Activated T-helper 17 cell treated with anti-CD3 and anti-CD28 coated beads, Interleukin-2, amount 50 U/mL, for 72 hours (primary cell): ENCODE data around the gene PPID. TPM values are rescaled to one million over a fixed set of nuclear protein-coding genes. Genes with fewer than 3 reads are reported as not detected.
A peak's percentile ranks its signal among the peaks of the same experiment; 100 is the strongest.
"Not testable (repeated sequence)": the region's sequence is repeated elsewhere in the genome, so short reads cannot be mapped to it uniquely, and the experiment has no call there.

Experiments used
- ATAC-seq: fragments of 150-1000 bp; cut with Tn5 transposase; replicated peaks from 2 replicates; pipeline ENCODE4 v1.10.0; 2021; ENCODE audit warnings: mild to moderate bottlenecking, moderate library complexity
- H3K27ac Mint-ChIP-seq: one replicate; pipeline ENCODE4 v1.8.0; 2022; ENCODE audit warnings: mixed read lengths
- H3K27me3 Mint-ChIP-seq: one replicate; pipeline ENCODE4 v1.8.0; 2022; ENCODE audit warnings: mixed read lengths
- H3K36me3 Mint-ChIP-seq: one replicate; pipeline ENCODE4 v1.8.0; 2022; ENCODE audit warnings: low read depth, mild to moderate bottlenecking, mixed read lengths
- H3K4me1 Mint-ChIP-seq: one replicate; pipeline ENCODE4 v1.8.0; 2022; ENCODE audit warnings: mixed read lengths
- H3K4me3 Mint-ChIP-seq: one replicate; pipeline ENCODE4 v1.8.0; 2022; ENCODE audit warnings: mild to moderate bottlenecking, mixed read lengths
- H3K9me3 Mint-ChIP-seq: one replicate; pipeline ENCODE4 v1.8.0; 2022; ENCODE audit warnings: mixed read lengths
- total RNA-seq, 2 donors: library from RNA; stranded (reverse); gene quantifications; one replicate each; pipeline ENCODE4 v1.2.3, GENCODE V29; 2022

The PPID gene
- total RNA-seq, 2 donors from 2014 or later, result 54.6 to 151 TPM

DNA sequence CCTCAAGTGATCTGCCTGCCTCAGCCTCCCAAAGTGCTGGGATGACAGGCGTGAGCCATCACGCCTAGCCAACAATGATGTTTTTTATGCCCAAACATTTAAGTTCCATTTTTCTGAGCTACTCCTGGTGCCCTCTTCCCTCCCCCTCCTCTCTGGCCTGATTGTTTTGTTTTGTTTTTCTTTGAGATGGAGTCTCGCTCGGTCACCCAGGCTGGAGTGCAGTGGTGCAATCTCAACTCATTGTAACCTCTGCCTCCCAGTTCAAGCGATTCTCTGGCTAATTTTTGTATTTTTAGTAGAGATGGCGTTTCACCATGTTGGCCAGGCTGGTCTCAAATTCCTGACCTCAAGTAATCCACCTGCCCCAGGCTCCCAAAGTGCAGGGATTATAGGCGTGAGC is 32.6 kb upstream of the PPID start:
- not testable (repeated sequence) for H3K4me1 Mint-ChIP-seq, H3K36me3 Mint-ChIP-seq, H3K27ac Mint-ChIP-seq, H3K9me3 Mint-ChIP-seq, H3K4me3 Mint-ChIP-seq, ATAC-seq
- H3K27me3 Mint-ChIP-seq, result peaks cover 14% of the 10 kb centered on the region

DNA sequence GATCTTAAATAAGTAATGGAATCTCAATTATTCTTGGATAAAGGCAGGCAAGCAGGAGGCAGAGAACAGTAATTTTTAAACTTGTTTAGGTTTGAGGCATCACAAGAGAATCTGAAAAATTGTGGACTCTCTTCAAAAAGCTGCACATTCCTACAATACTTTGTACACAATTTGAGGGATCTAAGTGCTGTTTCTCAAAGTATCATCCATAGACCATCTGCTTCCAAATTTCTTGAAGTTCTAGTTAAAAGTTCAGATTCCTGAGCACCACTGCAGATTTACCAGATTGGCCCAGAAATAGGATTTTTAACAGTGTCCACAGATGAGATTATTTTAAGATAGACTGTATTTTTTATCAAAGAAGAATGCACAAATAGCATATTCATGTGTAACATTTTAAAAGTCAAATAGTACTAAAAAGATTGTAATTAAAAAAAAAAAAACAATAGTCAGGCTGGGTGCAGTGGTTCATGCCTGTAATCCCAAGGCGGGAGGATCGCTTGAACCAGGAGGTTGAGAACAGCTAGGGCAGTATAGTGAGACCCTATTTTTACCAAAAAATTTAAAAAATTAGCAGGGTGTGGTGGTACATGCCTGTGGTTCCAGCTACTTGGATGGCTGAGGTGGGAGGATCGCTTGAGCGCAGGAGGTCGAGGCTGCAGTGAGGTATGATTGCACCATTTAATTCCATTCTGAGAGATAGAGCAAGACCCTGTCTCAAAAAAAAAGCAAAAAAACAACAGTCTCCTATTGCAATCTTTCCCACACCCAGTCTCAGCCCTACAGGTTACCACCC is 31.4 kb upstream of the PPID start:
- H3K27me3 Mint-ChIP-seq, result peaks cover 13% of the 10 kb centered on the region
- no peak for ATAC-seq
- peaks cover 5% of the 10 kb centered on the region for H3K9me3 Mint-ChIP-seq
- no peaks in the 10 kb centered on the region for H3K4me1 Mint-ChIP-seq
- H3K4me3 Mint-ChIP-seq, result no peak overlapping the region
- H3K27ac Mint-ChIP-seq, result no peak overlapping the region
- H3K36me3 Mint-ChIP-seq, result no peaks in the 10 kb centered on the region

DNA sequence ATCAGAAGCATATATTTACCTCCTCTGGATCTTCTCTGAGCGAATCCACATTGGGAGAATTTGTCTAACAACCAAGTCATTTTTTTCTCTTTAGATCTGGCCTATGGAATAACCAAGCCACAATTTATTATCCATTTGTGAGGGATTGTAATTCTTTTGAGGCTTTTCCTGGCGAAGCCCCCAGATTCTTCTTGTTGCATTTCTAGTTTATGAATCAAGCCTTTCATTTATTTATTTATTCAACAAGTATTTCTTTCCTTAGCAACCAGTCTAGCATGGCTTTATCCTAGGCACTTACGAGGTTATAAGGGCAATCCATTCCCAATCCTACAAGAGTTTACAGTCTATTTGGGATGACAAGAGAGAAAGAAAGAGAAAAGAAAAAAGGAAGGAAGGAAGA is 27.2 kb upstream of the PPID start:
- no peak for ATAC-seq
- no peak overlapping the region for H3K27ac Mint-ChIP-seq
- no peak overlapping the region for H3K4me3 Mint-ChIP-seq
- no peaks in the 10 kb centered on the region for H3K9me3 Mint-ChIP-seq
- no peaks in the 10 kb centered on the region for H3K27me3 Mint-ChIP-seq
- H3K4me1 Mint-ChIP-seq, result no peaks in the 10 kb centered on the region
- H3K36me3 Mint-ChIP-seq, result no peaks in the 10 kb centered on the region

DNA sequence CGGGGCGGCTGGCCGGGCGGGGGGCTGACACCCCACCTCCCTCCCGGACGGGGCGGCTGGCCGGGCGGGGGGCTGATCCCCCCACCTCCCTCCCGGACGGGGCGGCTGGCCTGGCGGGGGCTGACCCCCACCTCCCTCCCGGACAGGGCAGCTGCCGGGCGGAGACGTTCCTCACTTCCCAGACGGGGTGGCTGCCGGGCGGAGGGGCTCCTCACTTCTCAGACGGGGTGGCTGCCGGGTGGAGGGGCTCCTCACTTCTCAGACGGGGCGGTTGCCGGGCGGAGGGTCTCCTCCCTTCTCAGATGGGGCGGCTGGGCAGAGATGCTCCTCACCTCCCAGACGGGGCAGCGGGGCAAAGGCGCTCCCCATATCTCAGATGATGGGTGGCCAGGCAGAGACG is 23.3 kb upstream of the PPID start:
- not testable (repeated sequence) for H3K27me3 Mint-ChIP-seq, H3K27ac Mint-ChIP-seq, ATAC-seq, H3K4me3 Mint-ChIP-seq, H3K9me3 Mint-ChIP-seq, H3K36me3 Mint-ChIP-seq, H3K4me1 Mint-ChIP-seq

DNA sequence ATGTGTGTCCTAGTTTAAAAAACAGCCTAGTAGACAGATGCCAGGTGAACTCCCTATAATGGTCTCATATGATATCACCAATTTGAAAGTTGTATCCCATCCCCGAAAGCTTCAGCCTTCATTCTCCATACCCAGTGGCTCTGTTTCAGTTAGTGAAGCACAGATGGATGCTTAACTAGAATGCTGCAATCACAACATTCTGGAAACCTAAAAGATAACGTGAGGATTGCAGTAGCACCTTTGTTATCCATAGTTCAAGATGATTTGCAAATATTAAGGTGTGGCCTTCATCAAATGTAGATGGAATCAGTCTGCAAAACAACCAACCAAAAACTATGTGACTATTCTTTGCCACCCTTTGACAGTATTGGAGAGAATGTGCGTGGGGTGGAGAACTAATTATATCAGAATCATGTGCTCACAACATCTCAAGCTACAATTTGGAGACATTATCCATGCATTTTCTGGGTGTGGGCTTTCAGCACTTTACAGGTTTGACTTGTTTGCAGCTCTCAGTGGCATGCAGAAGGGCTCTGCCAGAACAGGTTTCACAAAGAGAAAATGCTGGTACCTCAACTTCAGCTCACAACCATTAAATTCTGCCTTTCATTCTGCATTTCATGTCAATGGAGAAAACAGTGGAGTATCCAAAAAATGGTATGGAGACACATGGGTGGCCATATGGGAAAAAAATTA is 18.3 kb upstream of the PPID start:
- Mint-ChIP-seq H3K27me3 (peaks cover 6% of the 10 kb centered on the region), H3K27ac (no peak overlapping the region), H3K4me1 (no peaks in the 10 kb centered on the region), H3K36me3 (no peaks in the 10 kb centered on the region), H3K4me3 (no peak overlapping the region), H3K9me3 (no peaks in the 10 kb centered on the region)
- ATAC-seq, result no peak

DNA sequence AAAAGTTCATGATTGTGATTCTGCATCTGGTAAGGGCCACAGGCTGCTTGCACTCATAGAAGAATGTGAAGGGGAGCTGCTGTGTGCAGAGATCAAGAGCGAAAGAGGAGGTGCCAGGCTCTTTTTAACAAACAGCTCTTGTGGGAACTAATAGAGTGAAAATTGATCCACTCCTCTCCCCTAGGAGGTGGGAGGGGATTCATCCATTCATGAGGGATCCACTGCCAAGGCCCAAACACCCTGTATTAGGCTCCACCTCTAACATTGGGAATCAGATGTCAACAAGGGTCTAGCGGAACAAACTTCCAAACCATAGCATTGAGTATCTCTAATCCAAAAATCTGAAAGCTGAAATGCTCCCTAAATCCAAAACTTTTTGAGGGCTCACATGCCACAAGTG is 16.4 kb upstream of the PPID start:
- H3K4me3 Mint-ChIP-seq, result no peak overlapping the region
- H3K4me1 Mint-ChIP-seq, result no peaks in the 10 kb centered on the region
- H3K27me3 Mint-ChIP-seq, result peaks cover 8% of the 10 kb centered on the region
- H3K36me3 Mint-ChIP-seq, result no peaks in the 10 kb centered on the region
- H3K9me3 Mint-ChIP-seq, result no peaks in the 10 kb centered on the region
- no peak for ATAC-seq
- H3K27ac Mint-ChIP-seq, result no peak overlapping the region

DNA sequence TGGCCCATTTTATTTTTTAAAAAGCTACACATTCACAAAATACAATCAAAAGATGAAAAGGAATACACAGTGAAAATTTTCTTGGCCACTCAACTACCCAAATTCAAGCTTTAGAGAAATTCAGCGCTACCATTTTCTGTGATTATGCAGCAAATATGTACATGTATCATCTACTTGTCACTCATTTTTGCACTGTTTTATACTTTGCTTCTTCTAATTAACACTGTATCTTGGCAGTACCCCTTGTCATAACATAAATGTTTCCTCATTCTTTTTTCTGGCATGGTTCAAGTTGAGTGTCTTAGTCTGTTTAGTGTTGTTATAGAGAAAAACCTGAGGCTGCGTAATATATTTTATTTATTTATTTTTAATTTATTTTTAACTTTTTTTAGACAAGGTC is 15.7 kb upstream of the PPID start:
- H3K9me3 Mint-ChIP-seq, result no peaks in the 10 kb centered on the region
- peaks cover 8% of the 10 kb centered on the region for H3K27me3 Mint-ChIP-seq
- no peak for ATAC-seq
- H3K36me3 Mint-ChIP-seq, result no peaks in the 10 kb centered on the region
- H3K4me3 Mint-ChIP-seq, result no peak overlapping the region
- no peak overlapping the region for H3K27ac Mint-ChIP-seq
- no peaks in the 10 kb centered on the region for H3K4me1 Mint-ChIP-seq

DNA sequence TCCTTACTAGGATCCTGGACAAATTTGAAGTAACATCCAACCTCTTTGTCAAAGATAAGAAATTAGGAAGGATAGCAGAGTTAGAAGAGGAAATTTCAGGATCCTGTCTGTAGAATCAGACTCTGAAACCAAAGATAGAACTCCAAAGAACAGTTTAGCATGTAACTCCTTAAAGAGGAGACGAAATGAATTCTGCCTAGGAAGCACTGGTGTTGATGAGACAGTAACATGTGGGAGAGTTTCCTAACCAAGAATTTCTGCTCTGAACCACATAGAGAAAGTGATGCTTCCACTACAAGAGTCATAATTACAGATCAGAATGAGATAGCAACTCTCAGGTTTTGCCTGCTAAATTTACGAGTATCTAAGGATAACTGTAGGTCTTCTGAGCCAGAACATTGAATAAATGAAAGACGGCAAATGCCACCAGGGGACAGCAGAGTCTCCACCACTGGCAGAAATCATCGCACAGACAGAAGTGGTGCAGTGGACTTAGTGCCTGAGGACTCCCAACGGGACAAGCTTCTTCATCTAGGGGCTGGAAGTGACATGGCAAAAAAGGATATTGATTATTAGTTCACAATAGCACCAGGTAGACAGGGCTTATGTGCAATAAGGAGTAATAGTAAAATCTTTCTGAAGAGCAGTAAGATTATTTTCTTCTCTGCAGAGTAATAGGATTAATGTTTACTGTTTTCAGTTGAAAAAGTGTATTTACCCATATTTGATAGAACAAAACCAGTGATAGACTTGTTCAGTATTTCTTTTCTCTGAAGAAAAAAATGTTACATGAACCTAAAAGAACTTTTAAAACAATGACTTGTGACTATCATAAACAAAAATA is 6.7 kb upstream of the PPID start:
- Mint-ChIP-seq H3K27me3 (peaks cover 35% of the 10 kb centered on the region), H3K27ac (peak overlapping the region; percentile 44), H3K4me1 (peaks cover 20% of the 10 kb centered on the region), H3K4me3 (peak overlapping the region; percentile 1), H3K9me3 (no peaks in the 10 kb centered on the region), H3K36me3 (no peaks in the 10 kb centered on the region)
- ATAC-seq, result peak; percentile 83

DNA sequence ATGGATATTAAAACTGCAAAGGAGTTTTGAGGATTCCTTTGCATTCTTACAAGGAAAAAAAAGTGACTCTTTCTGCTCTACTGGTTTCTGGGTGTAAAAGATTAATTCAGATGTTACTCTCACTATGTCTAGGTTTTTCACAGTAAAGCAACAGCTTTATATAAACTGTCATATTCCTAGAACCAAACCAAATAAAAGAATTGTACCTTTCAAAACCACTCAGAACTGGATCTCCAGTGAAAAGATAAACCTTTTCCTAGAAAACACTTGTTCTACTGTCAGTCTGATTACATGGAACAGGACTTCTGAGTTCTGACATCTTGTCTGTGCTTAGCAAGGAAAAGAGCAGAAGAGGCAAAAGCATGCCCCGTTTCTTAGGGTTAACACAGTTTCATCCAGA is 5.0 kb upstream of the PPID start:
- no peaks in the 10 kb centered on the region for H3K9me3 Mint-ChIP-seq
- peak overlapping the region; percentile 1 for H3K4me3 Mint-ChIP-seq
- H3K4me1 Mint-ChIP-seq, result peaks cover 24% of the 10 kb centered on the region
- H3K36me3 Mint-ChIP-seq, result peaks cover 6% of the 10 kb centered on the region
- no peak overlapping the region for H3K27ac Mint-ChIP-seq
- H3K27me3 Mint-ChIP-seq, result peaks cover 35% of the 10 kb centered on the region
- no peak for ATAC-seq

DNA sequence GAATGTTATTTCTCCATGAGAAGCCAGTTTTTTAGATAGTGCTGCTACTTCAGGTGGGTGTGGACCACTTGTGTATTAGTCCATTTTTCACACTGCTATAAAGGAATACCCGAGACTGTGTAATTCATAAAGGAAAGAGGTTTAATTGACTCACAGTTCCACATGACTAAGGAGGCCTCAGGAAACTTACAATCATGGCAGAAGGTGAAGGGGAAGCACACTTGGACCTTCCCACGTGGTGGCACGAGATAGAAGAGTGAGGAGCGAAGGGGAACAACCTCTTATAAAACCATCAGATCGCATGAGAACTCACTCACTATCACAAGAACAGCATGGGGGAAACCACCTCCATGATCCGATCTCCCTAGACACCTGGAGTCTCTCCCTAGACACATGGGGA is 3.4 kb upstream of the PPID start:
- H3K27ac Mint-ChIP-seq, result no peak overlapping the region
- H3K9me3 Mint-ChIP-seq, result no peaks in the 10 kb centered on the region
- H3K36me3 Mint-ChIP-seq, result peaks cover 22% of the 10 kb centered on the region
- peak; percentile 2 for ATAC-seq
- peaks cover 25% of the 10 kb centered on the region for H3K27me3 Mint-ChIP-seq
- H3K4me1 Mint-ChIP-seq, result peaks cover 26% of the 10 kb centered on the region
- no peak overlapping the region for H3K4me3 Mint-ChIP-seq

DNA sequence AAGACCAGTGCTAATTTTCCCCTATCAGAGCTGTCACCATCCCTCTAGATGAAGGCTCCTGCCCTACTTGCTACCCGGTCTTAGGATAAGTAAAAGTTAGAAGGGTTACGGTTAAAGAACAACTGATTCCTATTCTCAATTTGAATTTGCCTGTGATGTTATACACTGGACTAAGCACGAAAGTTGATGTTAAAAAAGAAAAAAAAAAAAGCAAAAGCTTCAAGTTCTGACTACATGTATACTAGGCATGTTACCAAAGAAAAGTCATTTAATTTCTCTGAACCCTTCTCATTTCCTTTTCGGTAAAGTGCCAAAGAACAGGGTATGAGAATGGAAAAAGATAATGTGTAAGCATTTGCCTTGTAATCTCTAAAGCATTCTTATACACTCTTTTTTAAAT is 1.4 kb upstream of the PPID start:
- H3K9me3 Mint-ChIP-seq, result no peaks in the 10 kb centered on the region
- peaks cover 42% of the 10 kb centered on the region for H3K36me3 Mint-ChIP-seq
- peak; percentile 38 for ATAC-seq

DNA sequence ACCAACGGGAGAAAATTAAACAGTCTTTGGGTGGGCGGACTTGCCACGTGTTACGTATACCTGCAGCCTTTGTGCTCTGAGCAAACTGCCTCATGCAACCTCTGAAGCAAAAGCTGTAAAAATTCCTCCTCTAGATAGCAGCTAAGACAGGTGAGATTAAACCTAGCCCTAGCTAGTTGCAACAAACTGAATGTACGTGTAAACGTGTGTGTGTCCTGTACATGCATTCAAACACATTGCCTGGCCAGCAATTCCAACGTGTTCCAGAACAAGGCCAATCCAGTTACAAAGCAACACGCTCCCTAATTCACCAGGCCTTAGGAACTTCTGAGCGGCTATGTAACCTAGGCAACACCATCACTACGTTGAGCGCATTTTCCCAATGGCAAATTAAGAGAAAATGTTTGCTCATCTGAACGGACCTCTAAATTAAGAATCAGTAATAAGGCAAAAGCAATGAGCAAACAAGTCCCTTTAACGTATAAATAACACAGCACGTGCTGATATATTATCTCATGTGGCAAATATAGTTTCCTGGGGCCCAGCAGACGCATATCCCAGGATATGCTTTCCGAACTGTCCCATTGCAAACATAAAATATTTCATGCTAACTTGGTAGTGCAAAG is 792 bp downstream of the PPID start:
- peak overlapping the region; percentile 99 for H3K27ac Mint-ChIP-seq
- peaks cover 35% of the 10 kb centered on the region for H3K4me1 Mint-ChIP-seq
- no peak for ATAC-seq
- peaks cover 4% of the 10 kb centered on the region for H3K27me3 Mint-ChIP-seq
- H3K4me3 Mint-ChIP-seq, result peak overlapping the region; percentile 98
- H3K36me3 Mint-ChIP-seq, result peaks cover 64% of the 10 kb centered on the region
- H3K9me3 Mint-ChIP-seq, result no peaks in the 10 kb centered on the region

More for the DNA sequence above, 1.4 kb upstream of the PPID start:
- H3K4me1 Mint-ChIP-seq, result peaks cover 31% of the 10 kb centered on the region
- peak overlapping the region; percentile 98 for H3K4me3 Mint-ChIP-seq
- H3K27ac Mint-ChIP-seq, result peak overlapping the region; percentile 99
- H3K27me3 Mint-ChIP-seq, result peaks cover 16% of the 10 kb centered on the region

DNA sequence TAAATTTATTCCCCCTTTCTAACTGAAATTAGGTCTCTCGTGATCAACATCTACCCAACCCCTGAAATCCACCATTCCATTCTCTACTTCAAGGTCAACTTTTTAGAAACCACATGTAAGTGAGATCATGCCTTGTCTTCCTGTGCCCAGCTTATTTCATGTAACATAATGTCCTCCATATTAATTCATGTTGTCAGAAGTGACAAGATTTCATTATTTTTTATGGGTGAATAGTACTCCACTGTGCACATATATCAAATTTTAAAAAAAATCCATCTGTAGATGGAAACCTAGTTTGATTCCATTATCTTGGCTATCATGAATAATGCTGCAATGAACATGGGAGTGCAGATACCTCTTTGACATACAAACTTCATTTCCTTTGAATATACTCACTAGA is 1.5 kb downstream of the PPID start:
- Mint-ChIP-seq H3K9me3 (no peaks in the 10 kb centered on the region), H3K4me3 (peak overlapping the region; percentile 98), H3K4me1 (peaks cover 35% of the 10 kb centered on the region), H3K36me3 (peaks cover 71% of the 10 kb centered on the region), H3K27ac (peak overlapping the region; percentile 99), H3K27me3 (peaks cover under 1% of the 10 kb centered on the region)
- ATAC-seq, result no peak

DNA sequence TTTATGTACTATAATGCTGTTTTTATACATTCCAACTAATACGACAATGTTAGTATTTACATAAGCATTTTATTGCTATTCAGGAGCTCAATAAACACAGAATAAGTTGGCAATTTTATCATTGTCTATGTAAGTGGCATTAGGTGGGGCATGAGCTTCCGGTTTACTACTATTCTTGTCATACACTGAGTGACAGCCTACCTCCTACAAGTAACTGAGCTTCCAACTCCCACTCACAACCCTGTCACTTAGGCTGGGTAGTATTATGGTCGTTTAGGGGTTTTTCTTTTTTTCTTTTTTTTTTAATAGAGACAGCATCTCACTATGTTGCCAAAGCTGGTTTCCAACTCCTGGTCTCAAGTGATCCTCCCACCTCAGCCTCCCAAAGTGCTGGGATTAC is 7.4 kb downstream of the PPID start:
- no peak for ATAC-seq
- peaks cover 19% of the 10 kb centered on the region for H3K4me1 Mint-ChIP-seq
- H3K9me3 Mint-ChIP-seq, result no peaks in the 10 kb centered on the region
- H3K27ac Mint-ChIP-seq, result no peak overlapping the region
- H3K4me3 Mint-ChIP-seq, result no peak overlapping the region
- no peaks in the 10 kb centered on the region for H3K27me3 Mint-ChIP-seq
- peaks cover 100% of the 10 kb centered on the region for H3K36me3 Mint-ChIP-seq
